Stimulated activated naive CD8-positive, alpha-beta T cell treated with anti-CD3 and anti-CD28 coated beads, Interleukin-15, Interleukin-2, amounts not matched to agents 100 ng/mL and 50 ng/mL, for 24 hours (primary cell): ENCODE results near the gene RAB3C.

ENCODE experiments used
- H3K27ac Mint-ChIP-seq: one replicate; pipeline ENCODE4 v1.8.0; 2021; ENCODE audit warnings: mild to moderate bottlenecking, mixed read lengths
- H3K27me3 Mint-ChIP-seq: one replicate; pipeline ENCODE4 v1.8.0; 2021; ENCODE audit warnings: mixed read lengths
- H3K36me3 Mint-ChIP-seq: one replicate; pipeline ENCODE4 v1.8.0; 2021; ENCODE audit warnings: low read depth, mixed read lengths
- H3K4me1 Mint-ChIP-seq: one replicate; pipeline ENCODE4 v1.8.0; 2021; ENCODE audit warnings: low read depth, mixed read lengths
- H3K4me3 Mint-ChIP-seq: one replicate; pipeline ENCODE4 v1.8.0; 2021; ENCODE audit warnings: mild to moderate bottlenecking, mixed read lengths
- H3K9me3 Mint-ChIP-seq: one replicate; pipeline ENCODE4 v1.8.0; 2021; ENCODE audit warnings: mixed read lengths

Gene RAB3C

GRCh38 chr5:58750036-58750435 is 167.2 kb downstream of the RAB3C start:
- H3K27ac Mint-ChIP-seq = no peak overlapping the region
- H3K9me3 Mint-ChIP-seq = no peaks in the 10 kb centered on the region
- no peaks in the 10 kb centered on the region for H3K4me1 Mint-ChIP-seq
- peaks cover 10% of the 10 kb centered on the region for H3K27me3 Mint-ChIP-seq
- H3K36me3 Mint-ChIP-seq = no peaks in the 10 kb centered on the region
- no peak overlapping the region for H3K4me3 Mint-ChIP-seq

GRCh38 chr5:58751222-58751837 is 168.5 kb downstream of the RAB3C start:
- Mint-ChIP-seq H3K27me3 (peaks cover 6% of the 10 kb centered on the region), H3K4me1 (no peaks in the 10 kb centered on the region)

GRCh38 chr5:58752104-58752503 is 169.2 kb downstream of the RAB3C start:
- Mint-ChIP-seq H3K27me3 (peaks cover 6% of the 10 kb centered on the region), H3K27ac (no peak overlapping the region), H3K9me3 (no peaks in the 10 kb centered on the region), H3K36me3 (no peaks in the 10 kb centered on the region), H3K4me1 (no peaks in the 10 kb centered on the region), H3K4me3 (no peak overlapping the region)

More at GRCh38 chr5:58751222-58751837, 168.5 kb downstream of the RAB3C start:
- H3K27ac Mint-ChIP-seq = no peak overlapping the region
- H3K36me3 Mint-ChIP-seq = no peaks in the 10 kb centered on the region
- H3K4me3 Mint-ChIP-seq = no peak overlapping the region
- no peaks in the 10 kb centered on the region for H3K9me3 Mint-ChIP-seq

GRCh38 chr5:58753446-58753845 is 170.6 kb downstream of the RAB3C start:
- Mint-ChIP-seq H3K36me3 (no peaks in the 10 kb centered on the region), H3K27me3 (no peaks in the 10 kb centered on the region), H3K4me3 (no peak overlapping the region), H3K4me1 (no peaks in the 10 kb centered on the region), H3K27ac (no peak overlapping the region), H3K9me3 (no peaks in the 10 kb centered on the region)

- H3K36me3 Mint-ChIP-seq = no peaks in the 10 kb centered on the region
- H3K27ac Mint-ChIP-seq = no peak overlapping the region
- H3K9me3 Mint-ChIP-seq = no peaks in the 10 kb centered on the region
- H3K4me1 Mint-ChIP-seq = peaks cover 6% of the 10 kb centered on the region
- H3K4me3 Mint-ChIP-seq = no peak overlapping the region
- no peaks in the 10 kb centered on the region for H3K27me3 Mint-ChIP-seq
Observed at GRCh38 chr5:58754250-58754649, 171.4 kb downstream of the RAB3C start.

- Mint-ChIP-seq H3K36me3 (no peaks in the 10 kb centered on the region), H3K27me3 (no peaks in the 10 kb centered on the region), H3K4me3 (no peak overlapping the region), H3K4me1 (peaks cover 18% of the 10 kb centered on the region), H3K27ac (no peak overlapping the region), H3K9me3 (no peaks in the 10 kb centered on the region)
Observed at GRCh38 chr5:58755397-58755796, 172.5 kb downstream of the RAB3C start.

- peak overlapping the region; percentile 71 for H3K27ac Mint-ChIP-seq
- peak overlapping the region; percentile 61 for H3K4me3 Mint-ChIP-seq
- H3K27me3 Mint-ChIP-seq = no peaks in the 10 kb centered on the region
- H3K36me3 Mint-ChIP-seq = no peaks in the 10 kb centered on the region
- H3K4me1 Mint-ChIP-seq = peaks cover 29% of the 10 kb centered on the region
- H3K9me3 Mint-ChIP-seq = no peaks in the 10 kb centered on the region
Observed at GRCh38 chr5:58759745-58760144, 176.9 kb downstream of the RAB3C start.

- H3K4me3 Mint-ChIP-seq = peak overlapping the region; percentile 61
- H3K27ac Mint-ChIP-seq = peak overlapping the region; percentile 71
- H3K27me3 Mint-ChIP-seq = no peaks in the 10 kb centered on the region
- H3K4me1 Mint-ChIP-seq = peaks cover 29% of the 10 kb centered on the region
- no peaks in the 10 kb centered on the region for H3K9me3 Mint-ChIP-seq
- H3K36me3 Mint-ChIP-seq = no peaks in the 10 kb centered on the region
Observed at GRCh38 chr5:58760222-58760621, 177.3 kb downstream of the RAB3C start.

GRCh38 chr5:58761407-58761806 is 178.5 kb downstream of the RAB3C start:
- no peaks in the 10 kb centered on the region for H3K9me3 Mint-ChIP-seq
- no peak overlapping the region for H3K4me3 Mint-ChIP-seq
- H3K27me3 Mint-ChIP-seq = peaks cover 4% of the 10 kb centered on the region
- no peaks in the 10 kb centered on the region for H3K36me3 Mint-ChIP-seq
- no peak overlapping the region for H3K27ac Mint-ChIP-seq
- peaks cover 29% of the 10 kb centered on the region for H3K4me1 Mint-ChIP-seq

- H3K4me1 Mint-ChIP-seq = peaks cover 29% of the 10 kb centered on the region
- no peaks in the 10 kb centered on the region for H3K9me3 Mint-ChIP-seq
- H3K36me3 Mint-ChIP-seq = no peaks in the 10 kb centered on the region
- no peak overlapping the region for H3K4me3 Mint-ChIP-seq
- H3K27me3 Mint-ChIP-seq = peaks cover 4% of the 10 kb centered on the region
- H3K27ac Mint-ChIP-seq = peak overlapping the region; percentile 71
Observed at GRCh38 chr5:58763390-58763789, 180.5 kb downstream of the RAB3C start.

- H3K27ac Mint-ChIP-seq = no peak overlapping the region
- H3K4me1 Mint-ChIP-seq = peaks cover 23% of the 10 kb centered on the region
- no peak overlapping the region for H3K4me3 Mint-ChIP-seq
- H3K27me3 Mint-ChIP-seq = peaks cover 4% of the 10 kb centered on the region
- H3K9me3 Mint-ChIP-seq = no peaks in the 10 kb centered on the region
- H3K36me3 Mint-ChIP-seq = no peaks in the 10 kb centered on the region
Observed at GRCh38 chr5:58764199-58764598, 181.3 kb downstream of the RAB3C start.

GRCh38 chr5:58765058-58765457 is 182.2 kb downstream of the RAB3C start:
- Mint-ChIP-seq H3K27me3 (peaks cover 4% of the 10 kb centered on the region), H3K4me1 (peaks cover 15% of the 10 kb centered on the region), H3K36me3 (no peaks in the 10 kb centered on the region)

GRCh38 chr5:58767104-58767503 is 184.2 kb downstream of the RAB3C start:
- H3K9me3 Mint-ChIP-seq = no peaks in the 10 kb centered on the region
- no peaks in the 10 kb centered on the region for H3K36me3 Mint-ChIP-seq
- H3K4me1 Mint-ChIP-seq = peaks cover 5% of the 10 kb centered on the region
- H3K27ac Mint-ChIP-seq = no peak overlapping the region
- H3K27me3 Mint-ChIP-seq = peaks cover 5% of the 10 kb centered on the region
- no peak overlapping the region for H3K4me3 Mint-ChIP-seq

More at GRCh38 chr5:58765058-58765457, 182.2 kb downstream of the RAB3C start:
- Mint-ChIP-seq H3K4me3 (no peak overlapping the region), H3K9me3 (no peaks in the 10 kb centered on the region), H3K27ac (no peak overlapping the region)

GRCh38 chr5:58770136-58770535 is 187.3 kb downstream of the RAB3C start:
- H3K9me3 Mint-ChIP-seq = no peaks in the 10 kb centered on the region
- H3K4me1 Mint-ChIP-seq = peaks cover 7% of the 10 kb centered on the region
- H3K4me3 Mint-ChIP-seq = no peak overlapping the region
- H3K27ac Mint-ChIP-seq = no peak overlapping the region
- peaks cover 16% of the 10 kb centered on the region for H3K27me3 Mint-ChIP-seq
- H3K36me3 Mint-ChIP-seq = no peaks in the 10 kb centered on the region

GRCh38 chr5:58771796-58772195 is 188.9 kb downstream of the RAB3C start:
- no peaks in the 10 kb centered on the region for H3K9me3 Mint-ChIP-seq
- no peak overlapping the region for H3K4me3 Mint-ChIP-seq
- H3K27me3 Mint-ChIP-seq = peaks cover 12% of the 10 kb centered on the region
- no peaks in the 10 kb centered on the region for H3K36me3 Mint-ChIP-seq
- no peak overlapping the region for H3K27ac Mint-ChIP-seq
- H3K4me1 Mint-ChIP-seq = peaks cover 18% of the 10 kb centered on the region

GRCh38 chr5:58773744-58774441 is 191.0 kb downstream of the RAB3C start:
- no peaks in the 10 kb centered on the region for H3K36me3 Mint-ChIP-seq
- H3K27me3 Mint-ChIP-seq = peaks cover 16% of the 10 kb centered on the region
- no peak overlapping the region for H3K27ac Mint-ChIP-seq
- H3K4me1 Mint-ChIP-seq = peaks cover 18% of the 10 kb centered on the region
- H3K9me3 Mint-ChIP-seq = no peaks in the 10 kb centered on the region
- H3K4me3 Mint-ChIP-seq = no peak overlapping the region
